ENCODE data around the gene MLLT6.

DNA sequence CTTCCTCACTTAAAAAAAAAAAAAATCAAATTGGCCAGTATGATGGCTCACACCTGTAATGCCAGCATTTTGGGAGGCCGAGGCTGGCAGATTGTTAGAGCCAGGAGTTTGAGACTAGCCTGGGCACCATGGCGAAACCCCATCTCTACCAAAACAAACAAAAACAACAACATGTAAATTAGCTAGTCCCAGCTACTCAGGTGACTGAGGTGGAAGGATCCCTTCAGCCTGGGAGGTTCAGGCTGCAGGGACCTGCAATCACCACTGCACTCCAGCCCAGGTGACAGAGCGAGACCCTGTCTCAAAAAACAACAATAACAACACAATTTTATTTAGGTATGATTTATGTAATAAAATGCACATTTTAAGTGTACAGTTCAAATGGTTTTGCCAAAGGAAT, 24.0 kb upstream of the MLLT6 start:
- no peak for TF ChIP-seq EZH2 (IDR thresholded peaks at IDR 0.05)
- no peak for TF ChIP-seq POLR2AphosphoS5 (IDR thresholded peaks at IDR 0.05; ENCODE audit: borderline replicate concordance, low read depth, low read length)

All from SK-N-MC (cell line).